Ectodermal cell (in vitro differentiated cells): ENCODE data around the gene DMD.

Source experiments
- H3K27ac ChIP-seq: 2 replicates; pipeline ENCODE4 v1.7.0; 2013; ENCODE audit warnings: mild to moderate bottlenecking, low read depth, low read length; ENCODE audit not compliant: insufficient read depth, poor library complexity, severe bottlenecking
- H3K27me3 ChIP-seq: 2 replicates; pipeline ENCODE4 v1.7.0; 2013; ENCODE audit warnings: mild to moderate bottlenecking, low read length; ENCODE audit not compliant: insufficient read depth, control insufficient read depth, poor library complexity, severe bottlenecking
- H3K36me3 ChIP-seq: one replicate; pipeline ENCODE4 v1.7.0; 2013; ENCODE audit warnings: low read length; ENCODE audit not compliant: control insufficient read depth, insufficient read depth
- H3K4me1 ChIP-seq: one replicate; pipeline ENCODE4 v1.7.0; 2013; ENCODE audit warnings: low read length; ENCODE audit not compliant: control insufficient read depth, insufficient read depth
- H3K4me3 ChIP-seq: 2 replicates; pipeline ENCODE4 v1.7.0; 2013; ENCODE audit warnings: low read depth, low read length, control low read depth; ENCODE audit not compliant: insufficient read depth
- H3K9me3 ChIP-seq: 2 replicates; pipeline ENCODE4 v1.7.0; 2013; ENCODE audit warnings: mild to moderate bottlenecking, low read length, moderate library complexity; ENCODE audit not compliant: control insufficient read depth
- WGBS, 2 experiments: methylation state at CpG; one replicate each; pipeline ENCODE4 v1.1.7; 2013; ENCODE audit warnings: missing lambda C conversion rate in 2 of 2; 5-methylcytosine and 5-hydroxymethylcytosine counted together

The DMD gene

DNA sequence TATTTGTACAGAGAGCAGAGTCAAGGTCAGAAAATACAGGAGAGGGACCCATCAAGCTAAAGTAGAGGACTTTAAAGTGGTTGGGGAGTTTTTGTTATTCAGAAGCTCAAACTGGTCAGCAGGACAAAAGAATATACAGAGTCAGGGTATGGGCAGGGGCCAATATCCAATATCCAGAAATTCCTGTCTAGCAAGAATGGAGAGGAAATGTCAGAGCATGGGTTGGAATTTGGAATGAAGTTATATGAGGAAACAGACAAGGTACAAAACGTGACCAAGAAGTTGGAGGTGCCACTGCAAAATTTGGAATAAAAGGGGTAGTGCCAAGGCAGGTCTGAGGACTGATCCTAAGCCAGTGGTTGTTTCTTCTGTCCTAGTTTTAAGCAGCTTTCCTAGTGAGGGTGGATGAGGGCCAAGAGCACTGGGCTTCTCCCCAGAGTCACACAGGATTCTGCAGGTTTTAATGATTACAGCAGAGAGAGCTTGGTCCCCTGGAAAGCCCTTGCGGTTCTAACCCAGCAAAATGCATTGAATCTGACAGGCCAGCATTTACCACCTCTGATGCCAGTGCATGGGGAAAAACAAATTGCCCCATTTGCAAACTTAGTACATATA is 1834.8 kb downstream of the DMD start:
- no peak overlapping the region for H3K4me3 ChIP-seq
- 85 to 88% methylated on average over 2 of the region's 2 CpGs for WGBS, 2 experiments
- no peak overlapping the region for H3K27ac ChIP-seq
- no peaks in the 10 kb centered on the region for H3K36me3 ChIP-seq
- H3K4me1 ChIP-seq: no peaks in the 10 kb centered on the region
- no peaks in the 10 kb centered on the region for H3K9me3 ChIP-seq
- H3K27me3 ChIP-seq: no peaks in the 10 kb centered on the region

DNA sequence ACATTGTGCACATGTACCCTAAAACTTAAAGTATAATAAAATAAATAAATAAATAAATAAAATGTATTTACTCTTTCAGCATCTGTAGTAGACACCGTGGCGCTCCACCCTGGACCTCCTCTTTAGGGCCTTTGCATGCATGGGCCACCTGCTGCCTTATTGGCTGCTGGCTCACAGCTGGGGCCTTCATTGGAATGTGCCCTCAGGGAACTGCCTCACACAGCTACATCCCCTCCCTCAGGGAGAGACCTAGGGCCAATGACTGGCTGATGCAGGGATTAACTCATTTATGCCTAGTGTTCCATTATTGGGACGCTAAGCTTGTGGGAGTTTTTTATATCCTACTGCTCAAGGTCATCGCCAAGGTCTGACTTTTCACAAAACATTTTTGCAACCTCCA is 1836.6 kb downstream of the DMD start:
- Histone ChIP-seq H3K4me3 (no peak overlapping the region), H3K27me3 (no peaks in the 10 kb centered on the region), H3K27ac (no peak overlapping the region), H3K9me3 (no peaks in the 10 kb centered on the region), H3K4me1 (no peaks in the 10 kb centered on the region), H3K36me3 (no peaks in the 10 kb centered on the region)
- WGBS, 2 experiments: 84 to 93% methylated on average over 4 of the region's 4 CpGs

DNA sequence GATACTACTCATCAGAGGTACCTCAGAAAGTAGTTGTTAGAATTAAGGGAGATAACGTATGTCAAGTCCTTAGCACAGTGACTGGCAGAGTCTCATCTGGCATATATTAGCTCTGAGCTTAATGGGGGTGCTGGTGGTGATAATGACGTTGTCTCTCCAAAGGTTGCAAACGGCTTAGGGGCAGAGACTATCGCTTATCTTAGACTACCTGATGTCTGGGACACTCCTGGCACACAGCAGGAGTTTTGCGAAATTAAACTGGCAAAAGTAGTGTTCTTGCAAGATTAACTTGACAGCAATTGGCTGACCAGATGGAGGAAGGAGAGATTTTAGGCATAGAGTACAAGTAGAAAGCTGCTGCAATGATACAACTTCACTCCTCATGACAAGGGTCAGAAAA is 1839.4 kb downstream of the DMD start:
- 94% methylated on average over 5 of the region's 5 CpGs for WGBS, 2 experiments
- no peaks in the 10 kb centered on the region for H3K9me3 ChIP-seq
- no peaks in the 10 kb centered on the region for H3K36me3 ChIP-seq
- H3K27me3 ChIP-seq: no peaks in the 10 kb centered on the region
- no peak overlapping the region for H3K27ac ChIP-seq
- no peak overlapping the region for H3K4me3 ChIP-seq
- no peaks in the 10 kb centered on the region for H3K4me1 ChIP-seq

DNA sequence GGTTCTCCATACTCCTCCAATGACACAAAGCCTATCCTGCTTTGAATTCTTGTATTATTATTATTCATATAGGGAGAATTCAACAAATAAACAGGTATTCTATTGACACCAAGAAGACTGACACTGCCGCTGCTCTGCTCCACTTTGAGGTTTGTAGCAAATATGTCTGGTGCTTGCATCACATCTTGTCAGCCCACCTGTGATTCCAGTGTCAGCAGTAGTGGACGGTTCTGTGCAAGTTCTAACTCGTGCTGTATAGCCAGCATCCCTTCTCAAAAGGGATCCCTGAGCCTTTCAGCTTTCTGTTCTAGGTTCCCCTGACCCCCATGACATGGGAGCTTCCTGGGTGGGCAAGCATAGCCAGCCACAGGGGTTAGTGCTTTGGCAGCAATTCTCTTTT is 1843.5 kb downstream of the DMD start:
- 90 to 92% methylated on average over 3 of the region's 3 CpGs for WGBS, 2 experiments
- no peaks in the 10 kb centered on the region for H3K4me1 ChIP-seq
- no peaks in the 10 kb centered on the region for H3K27me3 ChIP-seq
- H3K27ac ChIP-seq: no peak overlapping the region
- H3K4me3 ChIP-seq: no peak overlapping the region
- H3K36me3 ChIP-seq: no peaks in the 10 kb centered on the region
- H3K9me3 ChIP-seq: no peaks in the 10 kb centered on the region

DNA sequence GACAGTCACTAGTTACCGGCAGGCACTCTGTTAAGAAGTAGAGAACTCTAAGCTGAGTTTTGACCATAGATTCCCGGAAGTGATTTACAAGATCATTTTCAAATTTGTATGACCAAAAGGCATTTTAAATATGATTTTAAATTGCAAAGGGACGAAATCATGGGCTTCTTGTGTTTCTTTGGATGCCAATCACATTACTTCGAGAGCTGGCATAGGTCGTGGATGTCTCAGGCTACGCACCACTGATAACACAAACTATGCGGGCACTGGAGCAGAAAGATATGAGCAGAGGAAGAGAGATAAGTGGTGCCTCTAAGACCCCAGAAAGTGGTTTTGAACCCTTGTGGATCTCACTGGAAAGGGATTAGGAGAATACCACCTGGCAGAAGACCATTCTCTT is 1845.3 kb downstream of the DMD start:
- H3K27ac ChIP-seq: no peak overlapping the region
- H3K4me1 ChIP-seq: no peaks in the 10 kb centered on the region
- 82 to 97% methylated on average over 5 to 7 of the region's 7 CpGs for WGBS, 2 experiments
- H3K9me3 ChIP-seq: no peaks in the 10 kb centered on the region
- no peaks in the 10 kb centered on the region for H3K27me3 ChIP-seq
- no peaks in the 10 kb centered on the region for H3K36me3 ChIP-seq
- no peak overlapping the region for H3K4me3 ChIP-seq

DNA sequence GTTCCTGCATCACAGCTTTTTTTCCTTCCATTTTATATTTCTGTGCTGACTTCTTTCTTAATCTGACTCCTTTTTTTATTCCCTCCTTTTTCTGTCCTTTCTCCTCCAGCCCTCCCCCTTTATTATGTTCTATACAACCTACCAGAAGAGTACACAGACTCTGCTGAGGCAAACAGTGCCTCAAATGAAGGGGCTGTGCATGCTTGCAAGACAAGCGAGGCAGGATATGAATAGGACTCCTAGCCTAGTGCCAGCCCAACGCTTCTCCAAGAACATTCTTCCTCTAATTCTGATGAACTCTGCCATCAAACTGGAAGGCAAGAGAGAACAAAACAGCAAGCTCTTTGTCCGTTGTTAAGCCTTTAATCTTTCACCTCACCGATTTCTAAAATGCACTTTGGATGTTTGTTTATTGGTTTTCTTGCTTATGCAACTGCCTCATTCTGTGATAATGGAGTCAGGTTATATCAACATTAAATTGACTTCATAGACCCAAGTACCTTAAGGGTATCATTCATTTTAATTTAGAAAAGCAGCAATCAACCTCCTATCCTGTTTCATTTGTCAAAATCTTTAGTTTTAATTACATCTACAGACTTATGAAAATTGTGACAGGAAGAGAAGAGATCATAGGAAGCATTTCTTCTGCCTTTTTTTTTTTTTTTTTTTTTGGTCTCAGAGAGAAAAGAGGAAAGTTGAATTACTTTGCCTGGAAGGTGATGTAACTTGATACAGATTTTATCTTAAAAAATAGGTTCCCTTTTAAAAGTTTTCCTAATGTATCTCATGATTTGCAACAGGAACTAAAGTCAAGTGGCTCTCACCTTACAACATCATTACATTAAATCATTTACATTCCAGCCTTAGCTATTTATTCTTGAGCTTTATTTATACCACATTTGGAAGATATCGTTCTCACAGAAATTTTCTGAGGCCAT is 1854.8 kb downstream of the DMD start:
- Histone ChIP-seq H3K4me3 (no peak overlapping the region), H3K4me1 (no peaks in the 10 kb centered on the region), H3K9me3 (no peaks in the 10 kb centered on the region), H3K36me3 (no peaks in the 10 kb centered on the region), H3K27me3 (no peaks in the 10 kb centered on the region), H3K27ac (no peak overlapping the region)
- 74 to 85% methylated on average over 4 of the region's 5 CpGs for WGBS, 2 experiments

DNA sequence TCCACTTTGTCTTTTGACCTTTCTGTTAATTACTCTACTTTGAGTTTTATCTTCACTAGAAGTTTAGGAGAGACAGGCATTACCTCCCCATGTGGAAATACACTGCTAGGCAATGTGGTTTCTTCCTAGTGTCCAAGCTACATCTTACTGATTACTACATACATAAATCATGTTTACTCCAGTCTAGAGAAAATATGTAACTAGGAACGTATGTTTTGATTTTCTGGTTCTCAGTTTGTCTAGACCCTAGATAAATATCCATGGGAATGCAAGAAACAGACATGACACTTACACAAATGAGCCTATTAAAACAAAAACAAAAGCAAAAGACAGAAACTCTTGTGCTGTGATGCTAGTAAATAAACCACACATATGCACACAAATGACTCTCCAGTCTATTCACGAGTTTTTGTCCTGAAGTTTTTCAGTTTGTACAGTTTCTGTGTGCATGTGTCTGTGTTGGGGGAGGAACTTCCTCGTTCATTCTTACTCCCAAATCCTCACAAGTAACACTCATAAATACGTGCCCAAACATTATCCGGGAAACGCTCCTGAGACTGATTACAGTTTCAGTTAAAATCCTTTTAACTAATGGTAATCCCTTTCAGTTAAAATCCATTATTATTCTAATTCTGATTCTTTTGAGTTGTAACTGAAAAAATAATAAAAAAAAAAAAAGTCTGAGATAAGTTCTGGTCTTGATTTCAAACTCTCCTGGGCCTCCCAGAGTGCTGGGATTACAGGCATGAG is 1856.0 kb downstream of the DMD start:
- H3K9me3 ChIP-seq: no peaks in the 10 kb centered on the region
- 100% methylated on average over 4 of the region's 6 CpGs; no CpG with 5 or more reads in 1 of the 2 experiments for WGBS, 2 experiments
- H3K27ac ChIP-seq: no peak overlapping the region
- H3K27me3 ChIP-seq: no peaks in the 10 kb centered on the region
- no peaks in the 10 kb centered on the region for H3K36me3 ChIP-seq
- no peak overlapping the region for H3K4me3 ChIP-seq
- H3K4me1 ChIP-seq: no peaks in the 10 kb centered on the region

DNA sequence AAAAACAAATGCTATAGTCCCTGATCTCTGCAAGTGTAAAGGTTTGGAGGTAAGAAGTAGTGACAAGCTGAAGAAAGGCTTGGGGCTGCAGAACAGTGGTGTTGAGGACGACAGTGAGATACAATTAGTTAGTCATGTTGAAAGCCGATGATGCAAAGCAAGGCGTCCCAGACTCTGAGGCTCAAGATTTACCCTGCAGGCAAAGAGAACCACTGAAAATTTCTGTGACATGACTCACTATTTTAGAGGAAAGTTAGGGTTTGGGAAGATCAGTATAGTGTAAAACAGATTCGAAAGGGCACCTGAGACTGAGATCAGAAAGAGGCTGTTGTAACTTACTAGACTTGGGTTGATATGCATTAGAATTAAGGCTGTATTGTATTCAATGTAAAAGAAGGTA is 1858.3 kb downstream of the DMD start:
- Histone ChIP-seq H3K4me3 (no peak overlapping the region), H3K27ac (no peak overlapping the region), H3K9me3 (no peaks in the 10 kb centered on the region), H3K36me3 (no peaks in the 10 kb centered on the region), H3K27me3 (no peaks in the 10 kb centered on the region), H3K4me1 (no peaks in the 10 kb centered on the region)
- 69 to 79% methylated on average over 4 of the region's 4 CpGs for WGBS, 2 experiments

DNA sequence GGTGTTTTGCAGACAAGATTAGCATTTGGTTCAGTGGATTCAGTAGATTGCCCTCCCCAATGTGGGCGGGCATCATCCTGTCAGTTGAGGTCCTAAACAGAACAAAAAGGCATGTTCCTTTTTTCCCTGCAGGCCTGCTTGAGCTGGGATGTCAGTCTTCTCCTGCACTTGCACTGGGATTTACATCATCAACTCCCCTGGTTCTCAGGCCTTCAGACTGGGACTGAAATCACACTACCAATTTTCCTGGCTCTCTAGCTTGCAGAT is 1860.6 kb downstream of the DMD start:
- Histone ChIP-seq H3K27me3 (no peaks in the 10 kb centered on the region), H3K36me3 (no peaks in the 10 kb centered on the region), H3K4me1 (no peaks in the 10 kb centered on the region), H3K27ac (no peak overlapping the region), H3K9me3 (no peaks in the 10 kb centered on the region), H3K4me3 (no peak overlapping the region)
- 90 to 93% methylated on average over 1 of the region's 1 CpG for WGBS, 2 experiments

DNA sequence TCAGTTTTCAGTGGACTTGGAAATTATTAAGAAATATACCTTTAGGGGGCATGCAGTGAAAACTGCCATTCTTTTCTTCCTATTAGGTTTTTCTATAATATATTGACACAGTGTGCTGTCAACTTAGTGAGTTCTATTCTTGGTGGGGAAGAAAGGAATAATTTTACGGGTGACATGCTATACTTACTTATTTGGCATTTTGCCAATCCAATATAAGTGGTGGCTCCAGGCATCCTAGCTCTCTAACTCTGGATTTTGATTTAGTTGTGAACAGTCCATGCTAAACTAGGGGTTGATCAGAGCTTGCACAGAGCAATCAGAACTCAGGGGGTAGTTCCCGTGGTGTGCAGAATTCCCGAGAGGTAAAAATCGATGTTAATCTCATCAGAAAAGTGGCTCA is 1861.8 kb downstream of the DMD start:
- Histone ChIP-seq H3K9me3 (no peaks in the 10 kb centered on the region), H3K4me1 (no peaks in the 10 kb centered on the region), H3K4me3 (no peak overlapping the region), H3K36me3 (no peaks in the 10 kb centered on the region), H3K27ac (no peak overlapping the region), H3K27me3 (no peaks in the 10 kb centered on the region)
- 89 to 90% methylated on average over 3 to 4 of the region's 4 CpGs for WGBS, 2 experiments
